Measurements from ENCODE around the gene LMX1A.

Gene LMX1A

GRCh38 chr1:165375623-165376022 is 19.1 kb upstream of the LMX1A start:
- TF ChIP-seq Cebpa-rat (IDR thresholded peaks at IDR 0.05), result no peak
- Histone ChIP-seq H3K4me3 (peak overlapping the region; percentile 44 to 68 (median 55)), H3K36me3 (no peaks in the 10 kb centered on the region), H3K27me3 (peaks cover 0 to 82% (median 0%) of the 10 kb centered on the region in 11 experiments; a peak in 9 of 22 replicates), H3K4me1 (peaks cover 62 to 67% (median 66%) of the 10 kb centered on the region in 10 experiments), H4K20me1 (peaks cover 0 to 52% (median 0%) of the 10 kb centered on the region in 11 experiments; a peak in 8 of 22 replicates), H3K27ac (peak overlapping the region in 9 of 11 experiments; percentile 56 to 85 (median 80); a peak in 18 of 22 replicates), H3K4me2 (peak overlapping the region; percentile 89 to 99 (median 98)), H3K9me3 (replicated peaks in 1 of 11) (no peaks in the 10 kb centered on the region), H3K9ac (peak overlapping the region in 10 of 11 experiments; percentile 39 to 83 (median 73); a peak in 20 of 22 replicates)

- no peak for TF ChIP-seq Cebpa-rat (IDR thresholded peaks at IDR 0.05)
- Histone ChIP-seq H4K20me1 (peaks cover 0 to 70% (median 0%) of the 10 kb centered on the region in 11 experiments; a peak in 8 of 22 replicates), H3K27me3 (peaks cover 0 to 92% (median 0%) of the 10 kb centered on the region in 11 experiments; a peak in 9 of 22 replicates), H3K36me3 (no peaks in the 10 kb centered on the region), H3K9ac (peak overlapping the region in 4 of 11 experiments; percentile 8 to 58 (median 22); a peak in 6 of 22 replicates), H3K4me3 (peak overlapping the region in 4 of 10 experiments; percentile 9 to 57 (median 42); a peak in 6 of 20 replicates), H3K27ac (peak overlapping the region in 7 of 11 experiments; percentile 21 to 60 (median 50); a peak in 12 of 22 replicates), H3K4me1 (peaks cover 59 to 92% (median 81%) of the 10 kb centered on the region in 10 experiments), H3K4me2 (peak overlapping the region; percentile 75 to 99 (median 98)), H3K9me3 (replicated peaks in 1 of 11) (0 out of 22 replicates have a peak, but pooled peaks cover 0 to 4% (median 0%) of the 10 kb centered on the region in 11 experiments)
These were observed 15.2 kb upstream of the LMX1A start for GRCh38 chr1:165371588-165372225.

GRCh38 chr1:165369255-165369848 is 12.8 kb upstream of the LMX1A start:
- Histone ChIP-seq H3K4me2 (peak overlapping the region in 7 of 11 experiments; percentile 89 to 99 (median 98); a peak in 11 of 22 replicates), H3K9ac (no peak overlapping the region), H3K27ac (no peak overlapping the region), H4K20me1 (peaks cover 0 to 59% (median 0%) of the 10 kb centered on the region in 11 experiments; a peak in 8 of 22 replicates), H3K4me1 (peaks cover 41 to 74% (median 59%) of the 10 kb centered on the region in 10 experiments), H3K27me3 (peaks cover 0 to 88% (median 0%) of the 10 kb centered on the region in 11 experiments; a peak in 9 of 22 replicates), H3K9me3 (replicated peaks in 1 of 11) (0 out of 22 replicates have a peak, but pooled peaks cover 0 to 4% (median 0%) of the 10 kb centered on the region in 11 experiments), H3K4me3 (no peak overlapping the region), H3K36me3 (no peaks in the 10 kb centered on the region)
- TF ChIP-seq Cebpa-rat (IDR thresholded peaks at IDR 0.05), result no peak

GRCh38 chr1:165367375-165367993 is 11.0 kb upstream of the LMX1A start:
- no peak overlapping the region for H3K27ac ChIP-seq
- no peak for TF ChIP-seq Cebpa-rat (IDR thresholded peaks at IDR 0.05)
- H3K9me3 ChIP-seq (replicated peaks in 1 of 11), result 0 out of 22 replicates have a peak, but pooled peaks cover 0 to 4% (median 0%) of the 10 kb centered on the region in 11 experiments
- no peak overlapping the region for H3K4me3 ChIP-seq
- H3K4me1 ChIP-seq, result peaks cover 22 to 55% (median 40%) of the 10 kb centered on the region in 10 experiments
- H3K27me3 ChIP-seq, result peaks cover 0 to 70% (median 0%) of the 10 kb centered on the region in 11 experiments; a peak in 9 of 22 replicates
- H4K20me1 ChIP-seq, result peaks cover 0 to 45% (median 0%) of the 10 kb centered on the region in 11 experiments; a peak in 8 of 22 replicates
- H3K4me2 ChIP-seq, result peak overlapping the region in 3 of 11 experiments; percentile 4 to 89 (median 23); a peak in 3 of 22 replicates
- H3K36me3 ChIP-seq, result no peaks in the 10 kb centered on the region
- H3K9ac ChIP-seq, result no peak overlapping the region

- Histone ChIP-seq H3K4me1 (peaks cover under 1 to 34% (median 19%) of the 10 kb centered on the region in 10 experiments; a peak in 16 of 20 replicates), H3K27ac (no peak overlapping the region), H3K9ac (no peak overlapping the region), H3K4me2 (peak overlapping the region in 3 of 11 experiments; percentile 10 to 31 (median 25); a peak in 2 of 22 replicates), H3K9me3 (replicated peaks in 1 of 11) (0 out of 22 replicates have a peak, but pooled peaks cover 0 to 4% (median 0%) of the 10 kb centered on the region in 11 experiments), H4K20me1 (peaks cover 0 to 26% (median 0%) of the 10 kb centered on the region in 11 experiments; a peak in 4 of 22 replicates), H3K27me3 (peaks cover 0 to 51% (median 0%) of the 10 kb centered on the region in 11 experiments; a peak in 9 of 22 replicates), H3K4me3 (no peak overlapping the region), H3K36me3 (no peaks in the 10 kb centered on the region)
- TF ChIP-seq Cebpa-rat (IDR thresholded peaks at IDR 0.05), result no peak
These were observed 8.8 kb upstream of the LMX1A start for GRCh38 chr1:165365341-165365740.

- Histone ChIP-seq H3K9ac (no peak overlapping the region), H3K36me3 (no peaks in the 10 kb centered on the region; a peak in 1 of 22 replicates), H3K4me3 (no peak overlapping the region), H3K4me2 (peak overlapping the region in 5 of 11 experiments; percentile 4 to 31 (median 16); a peak in 5 of 22 replicates), H3K27me3 (peaks cover 0 to 44% (median 0%) of the 10 kb centered on the region in 11 experiments; a peak in 9 of 22 replicates), H3K27ac (no peak overlapping the region), H3K9me3 (replicated peaks in 1 of 11) (no peaks in the 10 kb centered on the region), H4K20me1 (peaks cover 0 to 19% (median 0%) of the 10 kb centered on the region in 11 experiments; a peak in 4 of 22 replicates), H3K4me1 (peaks cover 0 to 27% (median 13%) of the 10 kb centered on the region in 10 experiments; a peak in 15 of 20 replicates)
- TF ChIP-seq Cebpa-rat (IDR thresholded peaks at IDR 0.05), result no peak
These were observed 8.1 kb upstream of the LMX1A start for GRCh38 chr1:165364568-165365133.

GRCh38 chr1:165356876-165357275 is 361 bp upstream of the LMX1A start:
- H4K20me1 ChIP-seq, result peaks cover 0 to 12% (median 0%) of the 10 kb centered on the region in 11 experiments; a peak in 3 of 22 replicates
- no peak overlapping the region for H3K27ac ChIP-seq
- no peak overlapping the region for H3K4me2 ChIP-seq
- H3K36me3 ChIP-seq, result peaks cover 0 to 10% (median 0%) of the 10 kb centered on the region in 11 experiments; a peak in 3 of 22 replicates
- no peak overlapping the region for H3K9ac ChIP-seq
- no peaks in the 10 kb centered on the region for H3K4me1 ChIP-seq
- no peak for TF ChIP-seq Cebpa-rat (IDR thresholded peaks at IDR 0.05)
- no peak overlapping the region for H3K4me3 ChIP-seq
- peaks cover 60 to 62% (median 62%) of the 10 kb centered on the region in 11 experiments for H3K27me3 ChIP-seq
- peaks cover 48 to 55% (median 53%) of the 10 kb centered on the region in 11 experiments for H3K9me3 ChIP-seq (replicated peaks in 1 of 11)

All from BLaER1 treated with 17β-estradiol and CSF1 and Interleukin-3, amounts not matched to agents 10 nM and 100 nM (cell line).